ENCODE results near the gene CD320.

DNA sequence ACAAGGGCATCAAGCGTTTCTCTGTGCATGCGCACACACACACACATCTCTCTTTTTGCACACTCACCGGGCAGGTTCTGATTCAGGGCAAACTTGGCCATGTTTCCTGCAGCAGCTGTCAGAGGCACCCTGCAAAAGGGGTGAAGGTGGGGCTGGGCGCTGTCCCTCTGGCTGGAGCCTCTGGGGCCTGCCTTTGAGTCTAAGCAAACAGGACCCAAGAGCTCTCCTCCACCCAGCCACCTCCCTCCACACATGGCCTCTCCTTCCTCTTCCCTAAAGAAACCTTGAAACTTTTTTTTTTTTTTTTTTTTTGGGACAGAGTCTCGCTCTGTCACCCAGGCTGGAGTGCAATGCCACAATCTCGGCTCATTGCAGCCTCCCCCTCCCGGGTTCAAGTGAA, 29.6 kb upstream of the CD320 start:
- TF ChIP-seq POLR2AphosphoS5 (IDR thresholded peaks at IDR 0.05) (no peak), RAD21 (conservative IDR thresholded peaks at IDR 0.05) (no peak), SMC3 (conservative IDR thresholded peaks at IDR 0.05; ENCODE audit: poor library complexity) (no peak), EP300 (conservative IDR thresholded peaks at IDR 0.05; ENCODE audit: poor library complexity, severe bottlenecking) (no peak), EZH2 (IDR thresholded peaks at IDR 0.05; ENCODE audit: borderline replicate concordance, insufficient read depth, low read length, poor library complexity, severe bottlenecking) (no peak)
- TF ChIP-seq, protein P1, sequence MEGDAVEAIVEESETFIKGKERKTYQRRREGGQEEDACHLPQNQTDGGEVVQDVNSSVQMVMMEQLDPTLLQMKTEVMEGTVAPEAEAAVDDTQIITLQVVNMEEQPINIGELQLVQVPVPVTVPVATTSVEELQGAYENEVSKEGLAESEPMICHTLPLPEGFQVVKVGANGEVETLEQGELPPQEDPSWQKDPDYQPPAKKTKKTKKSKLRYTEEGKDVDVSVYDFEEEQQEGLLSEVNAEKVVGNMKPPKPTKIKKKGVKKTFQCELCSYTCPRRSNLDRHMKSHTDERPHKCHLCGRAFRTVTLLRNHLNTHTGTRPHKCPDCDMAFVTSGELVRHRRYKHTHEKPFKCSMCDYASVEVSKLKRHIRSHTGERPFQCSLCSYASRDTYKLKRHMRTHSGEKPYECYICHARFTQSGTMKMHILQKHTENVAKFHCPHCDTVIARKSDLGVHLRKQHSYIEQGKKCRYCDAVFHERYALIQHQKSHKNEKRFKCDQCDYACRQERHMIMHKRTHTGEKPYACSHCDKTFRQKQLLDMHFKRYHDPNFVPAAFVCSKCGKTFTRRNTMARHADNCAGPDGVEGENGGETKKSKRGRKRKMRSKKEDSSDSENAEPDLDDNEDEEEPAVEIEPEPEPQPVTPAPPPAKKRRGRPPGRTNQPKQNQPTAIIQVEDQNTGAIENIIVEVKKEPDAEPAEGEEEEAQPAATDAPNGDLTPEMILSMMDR (IDR thresholded peaks at IDR 0.05; ENCODE audit: poor library complexity, severe bottlenecking), result no peak
- TF ChIP-seq, protein P2, sequence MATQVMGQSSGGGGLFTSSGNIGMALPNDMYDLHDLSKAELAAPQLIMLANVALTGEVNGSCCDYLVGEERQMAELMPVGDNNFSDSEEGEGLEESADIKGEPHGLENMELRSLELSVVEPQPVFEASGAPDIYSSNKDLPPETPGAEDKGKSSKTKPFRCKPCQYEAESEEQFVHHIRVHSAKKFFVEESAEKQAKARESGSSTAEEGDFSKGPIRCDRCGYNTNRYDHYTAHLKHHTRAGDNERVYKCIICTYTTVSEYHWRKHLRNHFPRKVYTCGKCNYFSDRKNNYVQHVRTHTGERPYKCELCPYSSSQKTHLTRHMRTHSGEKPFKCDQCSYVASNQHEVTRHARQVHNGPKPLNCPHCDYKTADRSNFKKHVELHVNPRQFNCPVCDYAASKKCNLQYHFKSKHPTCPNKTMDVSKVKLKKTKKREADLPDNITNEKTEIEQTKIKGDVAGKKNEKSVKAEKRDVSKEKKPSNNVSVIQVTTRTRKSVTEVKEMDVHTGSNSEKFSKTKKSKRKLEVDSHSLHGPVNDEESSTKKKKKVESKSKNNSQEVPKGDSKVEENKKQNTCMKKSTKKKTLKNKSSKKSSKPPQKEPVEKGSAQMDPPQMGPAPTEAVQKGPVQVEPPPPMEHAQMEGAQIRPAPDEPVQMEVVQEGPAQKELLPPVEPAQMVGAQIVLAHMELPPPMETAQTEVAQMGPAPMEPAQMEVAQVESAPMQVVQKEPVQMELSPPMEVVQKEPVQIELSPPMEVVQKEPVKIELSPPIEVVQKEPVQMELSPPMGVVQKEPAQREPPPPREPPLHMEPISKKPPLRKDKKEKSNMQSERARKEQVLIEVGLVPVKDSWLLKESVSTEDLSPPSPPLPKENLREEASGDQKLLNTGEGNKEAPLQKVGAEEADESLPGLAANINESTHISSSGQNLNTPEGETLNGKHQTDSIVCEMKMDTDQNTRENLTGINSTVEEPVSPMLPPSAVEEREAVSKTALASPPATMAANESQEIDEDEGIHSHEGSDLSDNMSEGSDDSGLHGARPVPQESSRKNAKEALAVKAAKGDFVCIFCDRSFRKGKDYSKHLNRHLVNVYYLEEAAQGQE (IDR thresholded peaks at IDR 0.05; ENCODE audit: borderline replicate concordance), result no peak
